OCI-LY1 (cell line): ENCODE results near the gene TFEB.

ENCODE experiments used
- CTCF ChIP-seq: fragments of 200-600 bp; sonication (generic), shearing (Covaris generic); IDR thresholded peaks from 2 replicates; pipeline ENCODE4 v1.5.1; 2017; ENCODE audit warnings: mild to moderate bottlenecking, antibody characterized with exemption, low read length, moderate library complexity, mixed read lengths
- EZH2 ChIP-seq: fragments of 200-600 bp; sonication (generic), shearing (Covaris generic); IDR thresholded peaks from 2 replicates; pipeline ENCODE4 v1.8.0; 2017; ENCODE audit warnings: borderline replicate concordance, mixed run types, mild to moderate bottlenecking, antibody characterized with exemption, low read length, moderate library complexity, mixed read lengths

GRCh38 chr6:41682497-41683272, 52.7 kb downstream of the TFEB start:
- TF ChIP-seq EZH2 (no peak), CTCF (no peak)
